OCI-LY3 (cell line): ENCODE results near the gene SLC1A7.

Source experiments
- CTCF ChIP-seq: fragments of 200-600, 300-600 bp; sonication (generic); IDR thresholded peaks from 2 replicates; pipeline ENCODE4 v1.5.1; 2014; ENCODE audit warnings: antibody characterized with exemption, low read length, low read depth
- EZH2phosphoT487 ChIP-seq: fragments of 200-600 bp; shearing (Covaris generic); IDR thresholded peaks from 2 replicates; pipeline ENCODE4 v1.6.1; 2018; ENCODE audit warnings: antibody characterized with exemption, mixed run types, low read depth

GRCh38 chr1:53062708-53063591, 79.5 kb downstream of the SLC1A7 start:
- TF ChIP-seq CTCF (no peak), EZH2phosphoT487 (no peak)
